Amniotic epithelial cell (primary cell): ENCODE measurements around the gene B4GALT6.

ENCODE experiments used
- DNase-seq: peaks from one replicate; pipeline ENCODE4 v3.0.0-alpha.2; 2010; ENCODE audit warnings: low read depth

The B4GALT6 gene

DNA sequence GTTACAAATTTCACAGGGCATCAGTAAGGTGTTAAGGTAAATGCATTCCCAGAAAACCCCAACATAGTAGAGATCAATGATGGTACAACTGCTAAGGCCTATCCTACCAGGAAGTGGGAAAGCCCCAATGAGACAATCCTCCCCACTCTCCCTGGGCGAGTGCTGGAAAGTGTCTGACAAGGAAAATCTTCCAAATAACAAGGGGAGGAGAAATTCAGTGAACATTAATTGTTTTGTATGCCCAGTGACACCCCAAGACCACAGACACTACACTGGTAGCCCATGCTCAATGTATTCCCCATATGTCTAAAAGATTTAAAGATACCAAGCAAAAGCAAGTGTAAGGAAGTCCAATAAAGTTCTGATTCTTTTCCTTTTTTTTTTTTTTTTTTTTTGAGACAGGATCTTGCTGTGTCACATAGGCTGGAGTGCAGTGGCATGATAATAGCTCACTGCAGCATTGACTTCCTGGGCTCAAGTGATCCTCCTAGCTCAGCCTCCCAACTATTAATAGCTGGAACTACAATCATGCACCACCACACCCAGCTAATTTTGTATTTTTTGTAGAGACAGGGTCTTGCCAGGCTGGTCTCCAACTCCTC, 24.7 kb downstream of the B4GALT6 start:
- DNase-seq, result no peak

DNA sequence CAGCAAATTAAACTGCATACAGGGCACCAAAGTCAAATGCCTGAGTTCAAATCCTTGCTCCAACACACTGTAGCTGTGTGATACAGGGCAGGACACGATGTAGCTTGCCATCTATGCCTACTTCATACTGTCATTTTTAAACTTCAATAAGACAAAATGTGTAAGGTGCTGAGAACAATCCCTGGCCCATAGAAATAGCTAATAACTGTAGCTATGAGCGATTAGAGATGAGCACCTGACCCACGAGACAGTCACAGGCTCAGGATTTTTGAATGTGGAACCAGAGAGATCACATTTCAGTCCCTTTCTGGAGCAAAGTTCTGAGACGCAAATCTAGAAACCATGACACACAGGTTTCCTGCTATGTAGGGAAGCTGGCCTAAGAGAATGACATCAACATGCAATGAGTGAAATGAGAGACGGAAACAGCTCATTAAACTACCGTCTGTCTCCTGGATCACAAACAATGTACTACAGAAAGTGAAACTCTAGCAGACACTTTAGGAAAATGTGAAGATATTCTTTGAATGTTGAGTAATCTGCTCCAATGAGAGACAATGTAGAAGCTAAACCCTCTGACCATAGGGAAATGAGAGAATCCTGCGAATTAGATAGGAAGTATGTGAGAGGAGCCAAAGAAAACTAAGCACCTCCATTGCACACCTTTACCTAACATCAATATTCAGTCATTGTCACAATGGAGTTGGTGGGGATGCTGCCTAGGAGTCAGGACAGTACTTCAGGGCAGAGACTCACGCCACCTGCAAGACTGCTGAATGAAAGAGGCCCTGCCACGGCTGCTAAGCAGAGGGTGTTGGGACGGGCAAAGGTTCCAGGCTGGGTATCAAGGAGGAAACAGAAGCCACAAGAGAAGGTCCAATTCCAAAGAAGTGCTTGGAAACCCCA, 25.5 kb downstream of the B4GALT6 start:
- DNase-seq, result no peak

DNA sequence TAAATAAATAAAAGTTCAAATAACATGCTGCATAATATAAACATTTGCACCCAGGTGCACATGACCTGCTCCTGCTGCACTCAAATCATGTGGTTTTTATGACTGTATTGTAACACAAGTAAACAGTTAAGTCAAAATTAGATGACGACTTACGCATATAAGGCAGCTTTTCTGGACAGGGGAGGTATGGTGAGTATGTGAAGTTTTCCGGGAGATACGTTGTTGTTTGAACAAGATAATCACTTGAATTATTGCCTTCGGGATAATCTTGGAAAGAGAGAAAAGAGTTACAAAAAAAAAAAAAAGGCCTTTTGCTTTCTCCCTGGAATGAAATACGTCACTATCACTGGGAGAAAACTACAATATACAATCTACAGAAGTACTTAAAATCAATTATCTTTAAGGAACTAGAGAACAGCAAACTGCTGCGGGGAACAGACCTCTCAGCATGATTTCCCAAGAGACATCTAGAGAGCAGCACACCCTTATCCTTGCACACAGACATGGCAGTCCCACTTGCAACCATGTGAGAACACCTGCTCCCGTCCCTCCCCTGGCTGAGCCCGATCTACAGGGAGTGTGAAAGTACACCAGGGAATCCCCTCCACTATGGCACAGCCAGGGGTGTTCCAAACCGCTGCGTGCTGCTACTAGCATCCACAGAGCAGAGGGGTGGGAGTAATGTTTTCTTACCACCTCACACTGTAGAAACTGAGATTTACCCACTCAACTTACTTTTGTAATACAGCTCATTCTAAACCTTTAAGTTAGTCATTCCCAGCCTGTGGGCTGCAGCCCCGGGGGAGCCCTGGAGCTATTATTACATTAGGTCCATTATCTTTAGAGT, 26.3 kb downstream of the B4GALT6 start:
- DNase-seq, result peak; percentile 63

DNA sequence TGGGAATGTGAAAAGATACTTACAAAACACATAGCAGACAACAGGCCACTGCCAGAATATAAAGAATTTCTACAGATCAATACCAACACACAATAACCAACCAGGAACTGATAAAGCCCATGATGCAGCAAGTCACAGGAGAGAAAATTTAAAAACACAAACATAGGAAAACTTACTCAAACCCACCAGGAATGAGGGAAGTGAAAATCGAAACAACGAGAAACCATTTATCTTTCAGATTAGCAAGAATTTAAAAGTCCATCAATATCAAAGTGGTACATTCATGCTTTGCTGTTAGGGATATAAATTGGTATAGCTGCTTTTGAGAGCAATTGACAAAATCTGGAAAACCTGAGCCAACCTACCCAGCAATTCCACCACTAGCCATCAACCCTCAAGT, 27.6 kb downstream of the B4GALT6 start:
- no peak for DNase-seq

DNA sequence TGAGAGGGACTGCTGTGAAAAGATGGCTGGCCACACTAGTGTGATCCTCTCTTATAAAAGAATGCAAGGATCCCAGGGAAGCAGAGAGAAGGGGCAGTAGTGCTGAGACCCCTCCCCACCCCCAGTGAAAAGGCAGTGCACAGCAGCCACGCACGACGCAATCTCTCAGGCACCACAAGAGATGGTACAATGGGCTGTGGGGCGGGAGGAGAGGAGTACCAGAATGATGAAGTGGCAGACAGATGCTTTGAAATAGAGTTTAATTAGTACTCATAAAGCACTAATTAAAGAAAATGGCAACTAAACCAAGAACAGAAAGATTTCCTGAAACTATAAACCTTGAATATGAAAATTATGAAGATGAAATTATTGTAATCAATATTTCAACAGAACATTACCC, 29.0 kb downstream of the B4GALT6 start:
- no peak for DNase-seq

DNA sequence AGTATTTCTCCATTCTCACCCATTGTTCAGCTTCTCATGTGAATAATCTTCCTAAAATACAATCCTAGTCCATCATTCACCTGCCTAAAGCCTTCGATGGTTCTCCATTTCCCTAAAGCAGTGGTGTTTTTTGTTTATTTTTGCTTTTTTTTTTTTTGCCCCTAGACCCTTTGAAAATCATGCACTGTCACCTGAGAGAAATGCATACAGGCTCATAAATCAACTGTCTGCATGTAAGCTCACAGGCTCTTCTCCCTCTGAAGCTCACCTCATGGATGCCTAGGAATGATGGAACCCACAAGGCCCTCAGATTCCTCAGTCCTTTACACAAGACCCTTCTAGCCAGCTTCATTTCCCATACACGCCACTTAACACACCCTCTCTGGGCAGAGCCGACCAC, 31.5 kb downstream of the B4GALT6 start:
- DNase-seq, result no peak

DNA sequence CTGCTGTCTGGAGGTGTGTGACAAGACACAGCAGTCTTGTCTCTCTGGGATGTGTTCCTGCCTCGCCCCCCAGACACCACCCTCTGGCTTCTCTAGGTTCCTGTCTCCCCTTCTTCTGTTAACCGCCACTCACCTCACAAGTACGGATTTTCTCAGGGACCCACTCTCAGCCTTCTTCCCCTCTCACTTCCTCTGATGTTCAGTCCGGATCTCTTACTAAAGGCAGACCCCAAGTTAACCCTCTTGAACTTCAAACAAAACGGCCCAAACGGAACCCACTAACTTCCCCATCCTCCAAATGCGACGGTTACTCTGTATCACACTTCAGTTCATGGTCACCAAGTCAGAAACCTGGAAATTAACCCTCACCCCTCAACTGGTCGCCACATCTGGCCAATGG, 32.0 kb downstream of the B4GALT6 start:
- no peak for DNase-seq

DNA sequence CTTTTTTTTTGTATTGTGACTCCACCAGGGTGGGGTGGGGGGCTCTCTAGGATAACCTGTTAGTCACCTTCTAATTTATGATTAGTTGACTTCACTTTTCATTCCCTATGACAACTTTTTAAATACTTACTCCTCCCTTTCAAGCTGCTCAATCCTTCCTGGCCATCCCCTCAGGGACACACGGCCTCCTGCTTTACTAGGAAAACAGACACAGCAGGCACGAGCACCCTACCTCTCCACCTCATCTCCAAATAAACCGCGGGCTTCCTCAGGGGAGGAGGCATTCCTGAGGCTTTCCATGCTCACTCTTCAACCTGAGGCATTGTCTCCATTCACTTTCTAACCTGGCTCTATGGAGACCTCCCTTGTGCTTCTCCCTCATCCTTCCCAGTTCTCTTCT, 33.0 kb downstream of the B4GALT6 start:
- no peak for DNase-seq

DNA sequence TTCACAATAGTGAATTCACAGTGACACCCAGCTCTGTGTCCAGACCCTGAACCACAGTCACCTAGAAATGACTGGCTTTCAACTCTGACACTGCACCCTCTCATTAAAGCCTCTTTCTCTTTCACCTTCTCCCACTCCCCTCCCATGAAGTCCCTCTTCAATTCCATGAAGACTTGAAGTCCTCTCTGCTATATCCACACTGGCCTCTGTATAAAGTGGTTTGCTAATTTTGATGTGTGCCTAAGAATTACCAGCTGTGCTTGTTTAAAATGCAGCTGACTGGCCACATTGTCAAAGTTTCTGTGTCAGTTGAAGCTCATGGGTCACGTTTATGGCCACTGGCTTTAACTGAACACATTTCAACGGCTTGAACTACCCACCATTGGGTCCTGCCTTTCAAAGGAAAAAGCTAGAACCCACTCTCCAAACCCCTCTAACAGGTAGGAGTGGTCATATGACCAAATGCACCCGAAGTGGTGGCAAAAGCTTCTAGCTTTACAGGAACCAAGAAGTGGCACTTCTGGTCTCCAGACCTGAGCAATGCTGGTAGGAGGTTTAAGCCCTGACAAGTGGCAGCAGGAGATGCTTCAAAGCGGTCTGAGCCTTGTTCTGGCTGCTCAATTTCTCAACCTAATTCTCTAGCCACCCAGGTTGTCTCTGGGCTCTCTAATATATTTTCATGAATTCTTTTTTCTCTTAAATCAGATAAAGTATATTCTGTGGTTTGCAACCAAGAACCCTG, 34.2 kb downstream of the B4GALT6 start:
- DNase-seq, result no peak

DNA sequence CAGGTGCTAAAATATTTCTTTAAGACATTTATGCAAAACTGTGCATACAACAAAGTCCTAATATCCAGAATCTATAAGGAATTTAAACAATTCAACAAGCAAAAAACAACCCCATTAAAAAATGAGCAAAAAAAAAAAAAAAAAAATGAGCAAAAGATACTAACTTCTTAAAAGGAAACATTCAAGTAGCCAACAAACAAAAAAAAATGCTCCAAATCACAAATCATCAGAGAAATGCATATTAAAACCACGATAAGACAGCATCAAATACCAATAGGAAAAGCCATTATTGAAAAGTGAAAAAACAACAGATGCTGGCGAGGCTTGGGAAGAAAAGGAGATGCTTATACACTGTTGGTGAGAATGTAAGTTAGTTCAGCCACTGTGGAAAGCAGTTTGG, 34.9 kb downstream of the B4GALT6 start:
- DNase-seq, result no peak

DNA sequence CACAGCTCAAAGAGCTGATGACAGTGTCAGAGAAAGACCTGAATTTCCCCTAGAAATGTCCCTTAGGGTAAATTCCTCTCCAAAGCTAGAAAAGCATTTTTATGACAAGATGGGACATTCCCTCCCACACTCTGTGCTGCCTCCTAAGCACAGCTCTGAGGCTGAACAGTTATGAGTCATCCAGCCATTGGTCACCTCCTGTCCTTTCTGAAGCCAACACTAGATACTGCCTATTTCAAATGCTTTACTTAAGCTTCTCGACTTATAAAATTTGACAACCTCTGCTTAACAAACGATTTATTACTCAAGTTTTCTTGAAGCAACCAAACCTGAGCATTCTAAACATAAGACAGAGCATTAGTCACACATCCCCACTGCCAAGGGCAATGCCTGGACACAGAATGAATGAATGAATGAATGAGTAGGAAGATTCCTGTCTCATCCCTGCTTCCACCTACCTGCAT, 35.4 kb downstream of the B4GALT6 start:
- peak; percentile 75 for DNase-seq

DNA sequence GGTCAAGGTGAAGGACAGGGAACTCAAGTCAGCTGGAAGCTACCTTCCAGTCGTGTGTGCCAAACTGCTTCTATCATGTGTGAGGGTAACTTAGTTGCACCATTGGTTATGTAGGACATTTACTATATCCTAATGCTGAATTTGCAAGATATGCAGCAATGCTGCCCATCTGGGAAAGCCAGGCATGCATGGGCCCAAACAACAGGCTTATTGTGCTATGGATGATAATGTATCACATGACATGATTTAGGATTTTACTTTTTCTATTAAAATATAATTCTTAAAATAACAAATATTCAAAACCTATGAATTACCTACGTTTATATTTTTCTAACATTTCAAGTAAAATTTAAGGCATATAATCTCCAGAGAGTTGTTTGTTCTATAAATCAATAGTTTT, 35.9 kb downstream of the B4GALT6 start:
- no peak for DNase-seq

DNA sequence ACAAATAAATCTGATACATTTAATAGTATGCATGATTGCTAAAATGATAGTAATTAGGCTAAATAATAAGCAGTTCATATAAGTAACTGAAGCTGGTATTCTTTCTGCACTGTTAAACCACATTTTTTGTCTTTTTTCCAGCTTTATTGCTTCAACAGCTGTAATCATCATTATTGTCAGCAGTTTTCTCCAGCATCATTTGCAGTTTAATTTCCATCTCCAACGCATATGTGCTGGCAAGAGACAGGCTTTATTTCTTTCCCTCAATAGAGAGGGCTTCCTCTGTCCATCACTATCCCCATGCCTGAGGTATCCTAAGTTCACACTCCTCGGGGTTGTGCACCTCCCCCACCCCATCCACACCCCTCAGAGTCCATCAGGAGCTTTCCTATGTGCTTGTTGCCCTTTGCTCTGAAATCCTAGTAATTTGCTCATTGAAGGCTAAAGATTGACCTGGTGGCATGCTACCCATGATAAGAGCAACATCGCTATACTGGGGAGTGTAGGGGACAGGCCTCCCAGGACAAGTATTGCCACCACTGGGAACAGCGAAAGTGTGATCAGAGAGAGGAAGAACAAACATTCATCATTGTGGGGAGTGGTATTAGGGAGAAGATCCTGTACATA, 37.1 kb downstream of the B4GALT6 start:
- no peak for DNase-seq

DNA sequence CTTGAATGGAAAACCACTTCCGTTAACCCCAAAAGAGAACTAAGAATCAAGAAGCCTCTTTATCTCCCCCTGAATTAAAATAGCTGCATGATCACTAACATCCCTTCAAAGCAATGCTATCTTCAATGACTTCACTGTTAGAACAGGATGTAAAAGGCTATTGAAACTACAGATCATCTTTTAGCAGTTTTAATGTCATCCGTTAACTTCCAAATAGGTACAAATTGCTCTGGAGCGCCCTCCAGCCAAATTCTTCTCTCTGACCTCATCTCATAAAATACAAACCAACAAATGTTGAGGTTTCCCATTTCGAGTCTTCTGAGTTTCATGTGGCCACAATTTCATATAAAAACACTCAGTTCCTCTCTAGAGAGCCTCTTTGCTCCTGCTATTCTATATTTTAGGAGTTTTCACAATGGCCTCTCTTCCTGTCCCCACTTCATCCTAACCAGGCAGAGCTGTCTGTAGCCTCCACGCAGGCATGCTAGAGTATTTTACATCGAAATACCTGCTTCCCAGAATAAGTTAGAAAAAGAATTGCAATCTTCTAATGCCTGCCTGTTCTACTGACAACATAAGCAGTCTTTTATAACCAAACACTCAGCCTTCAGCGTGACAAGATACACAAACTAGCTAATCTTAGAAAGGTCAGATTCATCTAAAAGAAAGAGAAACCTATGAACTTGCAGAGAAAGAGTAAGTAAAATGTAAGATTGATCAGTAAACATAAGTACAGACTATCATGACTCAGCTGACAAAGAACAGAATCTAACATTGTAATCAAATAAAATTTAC, 37.9 kb downstream of the B4GALT6 start:
- DNase-seq, result no peak

DNA sequence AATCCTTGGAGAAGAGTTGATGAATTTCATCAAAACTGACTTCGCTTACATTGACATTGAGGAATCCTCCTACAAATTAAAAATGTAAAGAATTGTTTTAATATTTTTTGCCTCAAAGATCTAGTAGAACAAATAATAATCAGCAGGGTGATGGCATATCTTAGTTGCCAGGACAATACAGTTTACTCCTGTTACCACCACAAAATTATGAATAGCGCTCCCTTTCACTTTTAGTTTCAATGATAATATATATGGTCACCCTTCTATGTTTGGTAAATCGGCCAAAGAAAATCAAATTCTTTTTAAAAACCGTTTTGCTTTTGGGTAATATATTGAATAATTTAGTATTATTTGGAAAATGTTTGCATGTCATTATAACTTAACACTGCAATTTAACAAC, 39.0 kb downstream of the B4GALT6 start:
- DNase-seq, result no peak

DNA sequence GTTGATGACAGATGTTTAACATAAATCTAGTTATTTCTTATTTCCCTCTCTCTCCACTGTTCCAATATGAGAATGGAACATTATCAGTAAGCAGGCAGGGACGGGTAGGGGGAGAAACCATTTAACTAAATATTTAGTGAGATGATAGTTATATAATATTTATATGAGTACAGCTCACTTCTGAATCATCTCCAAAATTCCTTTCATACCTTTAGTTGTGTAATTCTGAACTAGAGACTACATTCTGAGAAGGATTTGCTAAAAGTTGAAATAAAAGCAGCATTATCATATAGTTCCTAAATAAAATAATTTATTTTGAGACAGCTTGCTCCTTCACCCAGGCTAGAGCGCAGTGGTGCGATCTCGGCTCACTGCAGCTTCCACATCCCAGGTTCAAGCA, 41.4 kb downstream of the B4GALT6 start:
- DNase-seq, result peak; percentile 30

DNA sequence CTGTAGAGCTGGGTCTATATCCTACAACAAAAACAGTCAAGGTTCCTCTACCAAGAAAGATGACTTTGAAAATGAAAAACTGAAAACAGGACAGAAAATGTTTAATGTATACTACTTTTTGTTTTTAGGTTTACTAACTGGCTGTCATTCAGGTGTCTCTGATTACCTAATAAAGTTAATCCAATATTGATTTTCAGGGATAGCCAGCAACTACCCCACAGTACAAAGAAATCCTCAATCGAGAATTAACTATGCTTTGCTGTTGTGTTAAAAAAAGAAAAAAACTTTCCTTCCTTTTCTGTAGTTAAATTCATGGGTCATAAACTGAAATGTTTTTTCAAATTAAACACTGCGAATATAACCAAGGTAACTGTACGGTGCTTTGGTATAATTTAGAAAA, 46.9 kb downstream of the B4GALT6 start:
- no peak for DNase-seq

DNA sequence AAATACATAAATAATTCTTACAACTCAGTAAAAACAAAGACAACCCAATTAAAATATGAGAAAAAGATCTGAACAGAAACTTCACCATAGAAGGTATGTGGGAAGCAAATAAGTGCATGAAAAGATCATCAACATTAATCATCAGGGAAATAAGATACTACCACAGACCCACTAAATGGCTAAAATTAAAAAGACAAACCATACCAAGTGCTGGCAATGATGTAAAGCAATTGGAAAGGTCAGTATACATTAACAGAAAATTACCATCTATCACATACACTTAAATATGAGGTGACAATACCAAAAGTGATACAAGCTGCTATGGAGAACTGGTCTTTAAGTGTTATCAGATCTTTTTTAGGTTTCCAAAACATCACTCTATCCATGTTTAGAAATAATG, 48.0 kb downstream of the B4GALT6 start:
- DNase-seq, result no peak

DNA sequence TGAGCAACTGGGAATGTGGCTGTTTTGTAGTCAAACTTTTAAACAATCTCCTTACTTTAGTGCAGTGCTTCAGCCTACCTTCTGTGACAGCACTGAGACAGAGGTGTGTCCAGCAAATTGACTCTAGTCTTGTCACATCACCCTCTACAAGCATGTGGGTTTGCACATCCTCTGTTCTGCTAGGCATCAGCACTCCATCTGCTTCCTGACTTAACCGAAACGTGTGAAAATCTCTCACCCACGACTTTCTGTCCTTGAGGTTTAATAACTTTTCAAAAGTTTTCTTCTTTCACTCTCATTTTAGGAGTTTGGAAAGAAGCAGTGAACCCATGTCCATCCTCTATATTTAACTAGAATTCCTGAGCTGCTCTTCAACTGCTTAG, 50.1 kb downstream of the B4GALT6 start:
- DNase-seq, result no peak

DNA sequence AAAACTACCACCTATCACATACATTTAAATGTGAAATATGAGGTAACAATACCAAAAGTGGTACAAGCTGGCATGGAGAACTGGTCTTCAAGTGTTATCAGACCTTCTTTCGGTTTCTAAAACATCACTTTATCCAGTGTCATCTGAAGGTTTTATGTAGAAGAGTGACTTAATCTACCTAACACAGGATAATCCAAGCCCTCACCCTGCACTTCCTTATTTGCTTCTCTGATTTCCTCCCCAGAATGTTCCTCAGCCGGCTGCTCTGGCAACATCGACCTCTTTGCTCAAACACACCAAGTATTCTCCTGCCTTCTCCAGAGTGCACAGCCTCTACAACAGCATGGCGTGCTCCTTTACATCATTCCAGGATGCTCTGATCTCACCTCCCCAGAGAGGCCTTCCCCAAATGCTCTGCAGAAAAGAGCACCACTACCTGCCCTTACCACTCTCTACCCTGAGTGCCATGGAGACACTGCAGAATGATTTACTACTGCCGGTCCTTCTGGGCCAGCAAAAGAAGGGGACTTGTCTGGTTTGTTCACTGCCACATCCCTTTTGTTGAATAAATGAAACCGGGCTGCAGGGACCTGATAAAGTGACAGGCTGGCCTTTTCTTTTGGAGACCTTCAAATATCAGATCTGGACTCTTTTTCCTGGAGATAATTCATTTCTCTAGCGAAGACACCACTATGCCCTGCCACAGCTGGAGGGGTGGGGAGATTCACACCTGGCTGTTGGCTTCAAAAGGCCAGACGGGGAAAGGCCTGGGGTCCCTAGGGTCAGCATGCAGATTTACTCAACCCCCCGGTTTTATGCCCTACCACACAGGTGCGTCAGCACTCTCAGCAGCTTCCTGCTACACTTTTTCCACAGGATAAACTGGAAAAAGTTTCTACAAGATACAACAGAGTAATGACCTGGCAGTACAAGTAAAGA, 50.7 kb downstream of the B4GALT6 start:
- DNase-seq, result no peak
